ENCODE results near the gene PIGB. TPM values are rescaled to one million over a fixed set of nuclear protein-coding genes. Genes with fewer than 3 reads are reported as not detected.
"Not testable (repeated sequence)": the region's sequence is repeated elsewhere in the genome, so short reads cannot be mapped to it uniquely, and the experiment has no call there.

PIGB gene
- total and polyA plus RNA-seq, 2 of the 4 experiments (the other 2 are of a cell fraction), result 9.2 to 11.8 TPM

GRCh38 chr15:55400050-55400449 lies 81.0 kb downstream of the PIGB start:
- H3K4me2 ChIP-seq (ENCODE audit: low read depth, low read length); H3K27ac ChIP-seq (ENCODE audit: insufficient read depth, low read length); H3K4ac ChIP-seq (ENCODE audit: low read depth, low read length); CTCF ChIA-PET; H3K18ac ChIP-seq (ENCODE audit: low read depth, low read length); POLR2A ChIA-PET (ENCODE audit: unreplicated experiment); H3K9ac ChIP-seq (ENCODE audit: low read depth, low read length); DNase-seq; H3K4me3 ChIP-seq (ENCODE audit: insufficient read depth, low read depth, low read length); H3K9me3 ChIP-seq (ENCODE audit: control insufficient read depth, insufficient read depth, low read length); H3K9me1 ChIP-seq (ENCODE audit: insufficient read depth, low read length); H3K36me3 ChIP-seq (ENCODE audit: control insufficient read depth, insufficient read depth, low read length); H4K20me1 ChIP-seq (ENCODE audit: insufficient read depth, low read length); in situ Hi-C loops (cut with MboI; ENCODE audit: low sequenced_read_pairs); H3K4me1 ChIP-seq (ENCODE audit: control insufficient read depth, insufficient read depth, low read length); H3K23ac ChIP-seq (ENCODE audit: low read depth, low read length); H3K14ac ChIP-seq (replicated peaks; ENCODE audit: low read depth, low read length); H4K5ac ChIP-seq (ENCODE audit: low read depth, low read length); H4K8ac ChIP-seq (ENCODE audit: low read depth in 2 of 2, low read length in 2 of 2); H2BK5ac ChIP-seq (ENCODE audit: low read depth, low read length, poor library complexity, severe bottlenecking); H2AFZ ChIP-seq (replicated peaks; ENCODE audit: low read length, poor library complexity); H2AK9ac ChIP-seq (replicated peaks; ENCODE audit: low read depth, low read length, poor library complexity); H2BK120ac ChIP-seq (ENCODE audit: low read depth, low read length); intact Hi-C loops (cut with micrococcal nuclease); H3K27me3 ChIP-seq (ENCODE audit: control insufficient read depth, insufficient read depth, low read length); H3K56ac ChIP-seq (ENCODE audit: extremely low read depth, insufficient read depth, low read length); H2BK15ac ChIP-seq (ENCODE audit: low read depth, low read length); H2AK5ac ChIP-seq (ENCODE audit: low read depth, low read length); H3K79me1 ChIP-seq (ENCODE audit: low read depth in 1 of 2, low read length in 2 of 2); ATAC-seq (ENCODE audit: low read depth); H4K91ac ChIP-seq (ENCODE audit: insufficient read depth, low read depth, low read length); H2BK20ac ChIP-seq (ENCODE audit: low read depth, low read length); dilution Hi-C loops (cut with HindIII; ENCODE audit: low sequenced_read_pairs, unreplicated experiment); BruUV-seq (replicated peaks): not testable (repeated sequence)
- WGBS, 2 experiments (ENCODE audit: extremely low coverage in 2 of 2, insufficient read length in 1 of 2), result no CpG with 5 or more reads among the region's 8 CpGs

Measured in IMR-90 (cell line).